GM18502 (cell line): ENCODE measurements around the gene LCP1.
A peak's percentile ranks its signal among the peaks of the same experiment; 100 is the strongest.

Experiments
- ATAC-seq: cut with Tn5 transposase; IDR thresholded peaks from one replicate; pipeline ENCODE4 v1.9.1; 2021; ENCODE audit warnings: mild to moderate bottlenecking; ENCODE audit not compliant: unreplicated experiment, poor library complexity

LCP1 gene

DNA sequence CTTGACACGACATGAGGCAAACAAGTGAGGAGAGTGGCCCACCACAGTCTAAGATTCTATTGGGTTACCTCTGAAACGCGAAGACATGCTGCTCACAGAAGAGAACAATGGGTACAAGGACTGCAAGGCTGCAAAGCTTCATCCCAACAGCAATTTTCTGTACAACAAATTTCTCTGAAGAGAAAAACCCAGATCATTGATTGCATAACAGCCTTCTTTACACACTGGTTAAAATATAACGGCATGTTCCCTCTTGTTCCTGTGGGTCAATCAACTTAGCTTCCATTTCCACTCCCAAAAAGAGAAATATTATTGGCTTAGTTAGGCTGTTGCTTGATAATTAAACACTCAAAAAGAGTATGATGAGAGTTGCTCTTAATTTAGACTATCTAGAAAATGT lies 77.1 kb downstream of the LCP1 start, which contains the start of gene CPB2:
Gene CPB2, minus strand, starts transcription at position 166 of the 400 bp plus-strand sequence. Its CDS starts 24 bp downstream, at position 142.
- ATAC-seq = no peak

DNA sequence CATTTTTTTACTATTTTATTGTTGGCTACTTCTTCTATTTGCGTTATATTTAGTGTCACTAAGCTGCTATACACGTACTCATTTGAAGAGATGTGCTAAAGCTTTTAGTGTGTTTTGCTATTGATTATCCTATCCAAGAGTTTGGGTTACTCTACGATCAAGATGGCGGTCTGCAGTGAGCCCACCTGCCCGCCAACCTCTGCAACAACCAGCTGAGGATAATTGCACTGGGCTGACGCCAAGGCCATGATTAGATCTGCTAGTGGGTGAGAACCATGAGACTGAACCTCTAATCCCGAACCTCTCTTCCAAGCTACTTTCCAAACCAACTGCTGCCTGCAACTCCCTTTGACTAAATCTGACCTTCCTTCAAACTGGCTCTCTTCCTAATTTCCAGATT lies 78.9 kb downstream of the LCP1 start:
- ATAC-seq = no peak

DNA sequence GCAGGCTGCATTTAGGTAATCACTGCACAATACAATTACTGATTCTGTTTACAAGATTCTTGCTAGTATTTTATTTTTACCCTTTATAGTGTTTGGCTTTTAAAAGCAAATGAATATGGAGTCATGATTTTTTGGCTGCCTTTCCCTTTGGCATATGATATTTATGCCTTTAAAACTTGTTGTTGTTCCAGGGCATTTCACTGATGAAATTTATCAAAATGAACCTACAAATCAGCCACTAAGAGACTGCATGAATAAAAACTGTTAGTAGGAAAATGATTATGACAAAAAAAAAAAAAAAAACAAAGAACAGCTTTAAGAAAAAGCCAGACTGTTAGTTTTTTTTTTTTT lies 79.7 kb downstream of the LCP1 start:
- no peak for ATAC-seq

DNA sequence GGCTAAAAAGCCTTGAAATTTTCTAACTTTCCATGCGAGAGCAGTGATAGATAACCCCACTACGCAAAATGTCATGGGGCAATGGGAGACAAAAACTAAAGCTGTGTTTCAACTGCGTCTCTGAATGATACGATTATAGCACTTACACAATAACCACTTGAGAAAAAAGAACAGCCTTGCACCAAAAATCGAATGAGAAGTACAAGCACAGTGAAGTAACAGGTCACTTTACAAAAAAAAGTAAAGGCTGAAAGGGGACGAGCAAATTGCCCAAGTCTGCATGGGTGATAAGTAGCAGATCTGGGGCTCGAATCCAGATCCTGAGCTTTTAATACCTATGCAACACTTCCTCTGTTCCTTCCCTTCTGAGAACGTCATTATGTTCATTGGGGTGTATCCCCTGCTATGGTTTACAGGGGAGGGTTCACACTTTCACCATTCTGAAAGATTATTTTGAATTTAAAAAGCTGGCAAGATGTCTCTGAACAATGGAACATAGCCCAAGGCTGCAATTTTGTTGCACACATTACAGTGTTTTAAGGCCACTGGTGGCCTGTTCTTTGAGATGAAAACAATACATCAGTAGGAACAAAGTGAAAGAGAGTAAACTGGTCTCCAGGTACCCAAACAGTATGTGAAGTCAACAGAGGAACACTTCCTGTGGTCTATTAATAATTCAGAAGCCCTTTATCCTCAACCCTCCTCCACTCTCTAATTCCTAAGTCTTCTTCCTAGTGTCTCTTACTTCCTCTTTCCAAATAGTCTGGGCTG lies 80.3 kb downstream of the LCP1 start:
- peak; percentile 56 for ATAC-seq

DNA sequence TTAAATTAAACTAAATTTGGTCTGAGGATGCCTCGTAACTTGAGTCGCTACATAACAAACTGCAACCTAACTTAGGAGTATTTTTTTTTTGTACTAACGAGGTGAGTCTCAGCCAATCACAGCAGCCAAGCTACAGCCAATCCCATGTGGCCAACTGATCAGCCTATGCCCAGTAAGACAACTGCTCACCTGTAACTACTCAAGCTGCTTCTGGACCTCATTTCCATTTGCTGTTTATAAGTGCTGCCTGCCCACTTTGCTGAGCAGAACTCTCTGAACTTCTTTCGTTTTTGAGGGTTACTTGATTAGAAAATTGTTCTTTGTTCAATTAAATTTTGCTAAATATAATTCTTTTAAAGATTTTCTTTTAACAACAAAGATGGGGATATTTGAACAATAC lies 81.0 kb downstream of the LCP1 start:
- no peak for ATAC-seq

DNA sequence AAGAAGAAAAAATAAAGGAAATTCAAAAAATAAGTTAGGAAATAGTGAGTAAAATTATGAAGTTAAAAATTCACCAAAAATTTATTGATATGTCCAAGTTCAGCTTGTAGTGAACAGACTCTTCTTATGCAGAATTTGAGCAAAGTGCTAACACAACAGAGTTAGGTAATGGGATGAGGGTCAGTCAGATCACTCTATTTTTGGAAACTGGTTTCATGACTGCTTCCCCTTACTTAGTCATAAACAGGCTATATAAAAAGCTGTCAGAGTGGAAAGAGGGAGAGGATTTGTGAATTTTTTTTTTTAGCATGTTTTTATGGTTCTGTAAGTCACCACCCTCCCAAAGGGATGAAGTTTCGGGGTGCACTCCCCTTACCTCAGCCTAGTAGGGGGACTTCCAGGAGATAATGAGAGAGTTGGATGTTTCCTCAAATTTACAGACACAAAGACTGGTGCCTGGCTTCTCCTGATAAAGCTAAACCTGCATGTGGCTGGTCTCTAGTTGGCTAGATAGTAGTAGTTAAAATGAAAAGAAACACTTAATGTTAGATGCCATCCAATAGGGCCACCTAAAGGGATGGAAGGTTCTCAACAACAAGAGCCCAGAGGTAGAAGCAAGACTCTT lies 81.7 kb downstream of the LCP1 start:
- ATAC-seq = peak; percentile 66

DNA sequence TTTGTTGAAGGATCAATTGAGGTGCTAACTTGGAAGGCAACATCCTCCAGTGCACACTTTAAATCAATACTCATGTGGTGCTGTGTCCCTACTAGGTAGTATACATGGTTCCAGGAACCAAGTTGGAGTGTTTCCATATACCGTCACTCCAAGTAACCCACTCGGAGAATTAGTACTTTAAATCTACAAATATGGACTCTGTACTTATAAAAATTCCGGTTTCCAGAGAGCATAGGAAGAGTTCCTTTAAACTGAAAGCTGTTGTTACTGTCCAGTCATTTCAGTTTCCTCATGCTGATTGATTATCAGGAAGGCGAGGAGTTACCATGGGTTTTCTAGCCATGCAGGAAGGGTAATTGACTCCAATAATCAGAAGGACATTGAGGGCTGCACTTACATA lies 84.3 kb downstream of the LCP1 start:
- no peak for ATAC-seq

DNA sequence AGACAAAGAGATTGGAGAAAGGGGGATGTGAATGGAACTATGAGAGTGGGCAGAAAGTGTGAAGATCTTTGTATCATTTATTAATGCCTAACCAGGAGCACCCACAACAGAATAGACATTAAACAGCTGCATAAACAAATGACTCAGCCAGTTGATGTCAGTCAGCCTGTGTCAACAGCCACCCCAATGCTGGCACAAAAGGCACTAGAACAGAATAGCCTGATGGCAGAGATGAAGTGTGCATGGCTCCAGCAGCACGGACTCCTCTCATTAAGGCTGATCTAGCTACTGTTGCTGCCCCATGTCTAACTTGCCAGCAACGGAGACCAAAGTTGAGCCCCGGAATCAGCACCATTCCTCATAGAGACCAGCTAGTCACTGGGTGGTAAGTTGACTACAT lies 85.0 kb downstream of the LCP1 start:
- ATAC-seq = no peak

DNA sequence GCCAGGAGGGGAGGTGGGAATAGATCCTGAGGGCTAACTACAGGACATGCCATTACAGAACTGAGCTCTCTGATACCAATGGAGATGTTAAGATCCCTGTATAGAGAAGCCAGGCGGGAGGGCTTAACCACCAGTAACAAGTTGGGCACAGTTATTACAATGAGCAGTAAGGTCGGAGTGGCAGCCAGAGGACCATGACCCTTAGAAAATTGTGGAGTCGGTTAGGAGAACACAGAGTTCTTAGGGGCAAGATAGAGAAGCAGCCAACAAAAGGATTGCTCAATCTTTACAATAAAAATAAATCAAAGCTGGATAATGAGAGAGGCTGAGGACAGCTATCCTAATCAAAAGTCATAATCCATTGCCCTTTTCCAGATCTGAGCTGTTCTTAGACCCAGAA lies 87.5 kb downstream of the LCP1 start:
- no peak for ATAC-seq

DNA sequence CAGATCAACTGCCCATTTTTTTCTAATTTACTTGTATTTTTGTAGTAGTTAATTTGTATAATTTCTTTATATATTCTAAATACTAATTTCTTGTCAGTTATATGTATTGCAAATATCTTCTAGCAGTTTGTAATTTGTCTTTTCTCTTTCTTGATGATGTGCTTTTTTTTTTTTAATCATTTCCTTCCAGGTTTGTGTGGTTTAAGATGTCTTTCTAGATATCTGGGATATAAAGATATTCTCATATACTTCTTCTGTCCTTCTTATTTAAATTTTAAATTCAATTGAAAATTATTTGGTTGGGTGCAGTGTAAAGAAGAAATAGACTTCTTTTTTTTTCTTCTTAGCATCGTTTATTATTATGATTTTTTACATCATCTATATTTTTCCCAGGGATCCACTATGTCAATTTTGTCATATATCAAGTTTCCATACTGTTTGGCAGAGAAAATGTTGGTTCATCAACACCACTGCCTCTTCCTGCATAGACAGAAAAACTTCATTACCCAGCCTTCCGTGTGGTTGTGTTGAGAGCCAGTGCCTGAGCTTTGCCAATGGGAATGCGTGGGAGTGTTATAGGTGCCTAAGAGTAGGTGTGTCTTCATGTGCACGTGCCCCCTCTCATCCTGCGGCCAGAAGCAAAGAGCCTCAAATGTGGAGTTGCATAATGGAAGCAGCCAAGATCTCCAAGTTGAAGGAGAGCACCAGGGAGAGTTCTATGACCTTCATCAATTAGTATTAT lies 93.0 kb downstream of the LCP1 start:
- no peak for ATAC-seq

DNA sequence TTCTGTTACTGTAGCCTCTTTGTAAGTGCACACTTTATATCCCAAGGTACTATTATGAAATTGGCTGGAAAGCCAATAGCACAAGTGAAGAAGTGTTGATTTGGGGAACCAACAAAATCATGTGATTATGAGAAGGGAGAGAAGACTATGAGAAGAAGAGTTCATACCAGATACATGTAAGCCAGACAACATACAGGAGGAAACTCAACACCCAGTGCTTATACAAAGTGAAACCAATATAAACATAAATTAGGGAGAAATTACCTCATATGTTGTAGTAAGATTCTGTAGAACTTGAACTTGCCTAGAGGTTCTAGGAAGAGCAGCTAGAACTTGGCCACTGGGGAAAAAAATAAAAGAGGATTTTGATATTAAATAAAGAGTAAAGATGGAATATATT lies 94.5 kb downstream of the LCP1 start:
- no peak for ATAC-seq

DNA sequence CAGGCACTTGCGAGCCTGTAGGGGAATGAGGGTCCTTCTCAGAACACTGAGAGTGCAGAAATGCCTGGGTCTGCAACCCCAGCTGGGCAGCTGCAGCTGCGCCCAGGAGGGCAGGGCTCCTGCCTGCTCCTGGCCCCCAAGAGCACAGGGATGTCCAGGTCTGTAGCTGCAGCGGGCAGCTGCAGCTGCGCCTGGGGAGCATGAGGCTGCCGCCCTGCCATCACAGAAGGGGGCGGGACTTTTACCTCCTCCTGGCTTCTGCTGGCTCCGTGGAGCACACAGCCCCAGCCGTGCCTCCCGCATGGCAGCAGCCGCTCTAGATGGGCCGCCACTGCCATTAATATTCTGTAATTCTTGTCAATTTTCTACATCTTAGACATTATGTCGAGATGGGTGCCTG lies 95.0 kb downstream of the LCP1 start:
- no peak for ATAC-seq

DNA sequence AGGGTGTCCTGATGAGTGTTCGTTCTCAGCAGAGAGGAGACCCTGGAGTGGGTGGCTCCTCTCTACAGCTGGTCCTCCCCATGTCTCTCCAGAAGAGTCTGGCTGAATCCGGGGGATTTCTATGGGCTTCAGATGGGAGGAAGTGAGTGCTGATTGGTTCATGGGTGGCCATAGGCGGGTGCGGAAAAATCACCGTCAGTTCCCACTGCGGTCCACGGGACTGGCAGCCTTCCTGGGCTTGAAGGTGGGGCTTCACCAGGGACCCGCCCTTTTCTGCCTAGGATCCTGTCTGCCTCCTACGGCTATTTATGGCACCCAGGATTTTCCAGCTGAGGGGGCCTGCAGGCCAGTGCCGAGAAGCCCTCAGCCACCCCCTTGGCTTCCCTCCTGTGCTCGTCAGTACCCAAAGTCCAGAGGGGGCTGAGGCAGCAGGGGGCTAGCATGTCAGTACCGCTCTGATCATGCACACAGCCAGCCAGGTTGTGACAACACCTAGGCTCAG lies 95.5 kb downstream of the LCP1 start:
- ATAC-seq = no peak

DNA sequence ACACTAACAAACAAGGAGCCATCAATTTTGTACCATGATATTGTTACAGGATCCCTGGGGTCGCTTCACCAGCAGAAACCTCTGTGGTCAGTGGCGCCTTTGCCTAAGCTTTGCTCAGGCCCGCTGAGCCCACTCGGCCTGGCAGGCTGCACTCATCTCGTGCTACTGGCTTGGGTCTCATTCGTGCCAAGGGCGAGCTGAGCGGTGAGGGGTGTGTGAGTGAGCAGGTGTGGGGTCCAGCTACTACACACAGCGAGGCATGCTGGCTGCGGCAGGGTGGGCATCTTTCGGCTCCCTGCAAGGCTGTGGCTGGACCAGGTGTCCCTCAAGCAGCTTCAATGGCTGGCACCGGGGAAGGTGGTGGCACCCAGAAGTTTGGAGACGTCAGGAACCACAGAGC lies 96.2 kb downstream of the LCP1 start:
- ATAC-seq = no peak

DNA sequence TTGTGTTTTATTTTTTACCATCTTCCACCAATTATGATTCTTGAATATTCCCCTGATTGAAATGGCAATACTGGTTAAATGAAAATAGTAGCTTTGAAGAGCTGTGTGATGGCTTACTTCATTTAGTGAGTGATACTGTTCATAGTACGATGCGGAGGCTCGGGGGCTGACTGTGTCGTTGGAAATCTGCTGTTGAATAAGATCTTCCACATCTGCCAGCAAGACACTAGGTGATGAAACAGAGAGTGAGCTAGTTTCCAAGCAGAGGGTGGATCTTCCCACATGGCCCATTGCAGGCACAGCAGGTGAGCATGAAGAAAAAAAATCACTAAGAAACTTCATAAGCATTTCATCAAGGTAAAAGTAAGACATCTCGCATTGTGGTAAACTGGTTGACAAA lies 99.7 kb downstream of the LCP1 start:
- ATAC-seq = no peak

DNA sequence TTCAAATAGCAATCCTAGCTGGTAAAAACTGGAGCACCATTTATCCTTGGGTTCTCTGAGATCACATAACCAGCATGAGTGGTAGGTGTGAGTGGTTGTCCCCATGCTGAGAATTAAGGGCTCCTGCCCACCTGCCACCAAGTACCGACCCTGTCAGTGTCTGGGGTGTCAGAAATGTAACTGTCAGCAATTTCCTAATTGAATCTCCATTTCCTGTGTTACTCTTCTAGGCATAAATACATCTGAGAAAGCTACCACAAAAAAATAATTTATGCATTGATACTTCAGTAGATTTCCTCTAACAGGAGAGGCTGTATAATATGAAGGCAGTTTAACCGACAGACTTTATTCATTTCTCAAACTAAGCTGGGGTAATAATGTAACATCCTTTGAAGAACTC lies 102.2 kb downstream of the LCP1 start:
- no peak for ATAC-seq

DNA sequence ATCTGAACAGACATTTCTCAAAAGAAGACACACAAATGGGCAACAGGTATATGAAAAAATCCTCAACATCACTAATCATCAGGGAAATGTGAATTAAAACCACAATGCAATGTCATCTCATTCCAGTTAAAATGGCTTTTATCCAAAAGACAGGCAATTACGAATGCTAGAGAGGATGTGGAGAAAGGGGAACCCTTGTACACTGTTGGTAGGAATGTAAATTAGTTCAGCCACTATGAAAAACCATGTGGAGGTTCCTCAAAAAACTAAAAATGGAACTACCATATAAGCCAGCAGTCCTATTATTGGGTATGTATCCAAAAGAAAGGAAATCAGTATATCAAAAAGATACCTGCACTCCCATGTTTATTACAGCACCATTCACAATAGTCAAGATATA lies 104.7 kb downstream of the LCP1 start:
- no peak for ATAC-seq

DNA sequence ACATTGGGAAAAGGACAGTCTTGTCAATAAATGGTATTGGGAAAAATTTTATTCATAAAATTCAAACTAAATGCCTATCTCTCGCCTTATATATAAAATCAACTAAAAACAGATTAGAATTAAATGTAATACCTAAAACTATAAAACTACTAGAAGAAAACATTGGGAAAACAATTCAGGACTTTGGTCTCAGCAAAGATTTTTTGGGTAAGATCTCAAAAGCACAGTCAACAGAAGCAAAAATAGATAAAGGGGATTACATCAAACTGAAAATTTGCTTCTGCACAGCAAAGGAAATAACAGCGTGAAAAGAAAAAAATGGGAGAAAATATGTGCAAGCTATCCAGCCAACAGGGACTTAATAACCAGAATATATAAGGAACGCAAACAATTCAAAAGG lies 105.2 kb downstream of the LCP1 start:
- ATAC-seq = no peak
